ENCODE measurements around the gene HK2. TPM values are rescaled to one million over a fixed set of nuclear protein-coding genes. Genes with fewer than 3 reads are reported as not detected.

HK2 gene
- polyA plus RNA-seq, 4 donors: 8.3 to 12.8 (median 10.0) TPM

DNA sequence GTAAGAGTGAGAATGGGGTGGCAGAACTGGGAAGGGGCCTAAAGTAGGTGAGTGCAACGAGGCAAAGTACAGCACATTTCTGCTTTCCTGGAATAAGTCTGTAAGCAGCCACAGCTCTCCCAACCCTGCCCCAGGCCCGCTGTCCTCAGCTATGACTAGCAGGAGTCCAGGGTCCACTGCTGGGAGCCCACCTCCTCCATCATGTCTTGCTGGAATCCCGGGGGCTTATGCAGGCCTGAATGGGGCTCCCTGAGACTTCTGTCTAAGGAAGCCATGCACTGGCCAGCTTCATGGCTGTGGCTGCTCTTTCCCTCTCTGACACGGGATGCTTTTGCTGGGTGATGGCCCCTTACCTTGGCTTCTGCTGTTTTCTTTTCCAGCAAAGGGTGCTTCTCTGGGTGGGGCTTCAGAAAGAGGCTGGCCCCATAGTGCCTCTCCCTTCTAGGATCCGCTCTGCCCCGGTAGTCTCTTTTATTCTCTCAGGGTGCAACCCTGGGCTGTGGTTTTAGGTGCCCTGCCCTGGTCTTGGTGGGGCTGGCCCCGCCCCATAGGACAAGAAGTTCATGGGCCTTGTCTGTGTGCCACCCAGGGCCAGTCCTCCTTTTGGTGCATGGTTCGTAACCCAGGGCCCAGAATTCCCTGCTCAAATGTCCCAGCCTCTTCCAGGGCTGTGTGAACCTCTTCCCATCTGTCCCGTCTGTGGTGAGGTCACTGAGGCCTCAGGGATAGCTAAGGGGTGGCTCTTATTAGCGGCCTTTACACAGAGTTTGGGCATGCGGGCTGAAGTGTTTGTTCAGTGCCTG lies 90.7 kb downstream of the HK2 start:
- no peak for DNase-seq (ENCODE audit: low read depth in 4 of 4, low spot score in 2 of 4)

DNA sequence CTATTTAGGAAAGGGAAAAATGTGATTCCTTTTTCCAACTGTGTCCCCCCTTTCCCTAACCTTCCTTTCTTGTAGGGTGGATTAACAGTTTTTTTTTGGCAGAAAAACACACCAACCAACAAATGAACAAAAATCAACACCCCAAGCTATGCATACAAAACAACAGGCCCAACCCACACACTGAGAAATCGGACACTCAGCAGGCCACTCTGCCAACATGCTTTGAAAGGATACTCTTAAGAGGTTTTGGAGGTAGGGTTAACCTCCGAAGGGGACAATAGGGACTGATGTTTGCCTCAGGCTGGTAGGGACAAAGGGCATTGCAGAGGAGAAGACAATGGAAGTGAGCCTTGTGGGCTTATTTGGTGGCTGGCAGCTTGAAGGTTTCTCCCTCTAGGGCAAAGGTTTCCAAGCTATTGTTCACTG lies 91.4 kb downstream of the HK2 start:
- DNase-seq (ENCODE audit: low read depth in 4 of 4, low spot score in 2 of 4): no peak

DNA sequence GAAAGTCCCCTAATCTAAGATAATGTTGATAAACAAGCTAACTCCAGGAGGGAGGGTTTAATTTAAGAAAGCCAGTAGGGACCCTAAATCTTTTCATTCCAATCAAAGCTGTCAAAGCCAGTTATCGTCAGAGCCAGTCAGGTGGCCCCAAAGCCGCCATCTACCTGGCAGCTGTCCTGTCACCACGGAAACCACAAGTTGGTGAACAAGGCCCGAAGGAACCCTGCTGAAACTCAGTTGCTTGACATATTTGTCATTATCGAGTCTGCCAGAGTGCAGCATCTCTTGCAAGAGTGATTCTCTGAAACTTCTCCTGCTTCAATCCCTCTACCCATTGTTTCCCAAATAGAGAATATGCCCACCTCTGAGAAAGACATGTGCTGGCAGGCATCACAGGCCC lies 93.7 kb downstream of the HK2 start:
- no peak for DNase-seq (ENCODE audit: low read depth in 4 of 4, low spot score in 2 of 4)

DNA sequence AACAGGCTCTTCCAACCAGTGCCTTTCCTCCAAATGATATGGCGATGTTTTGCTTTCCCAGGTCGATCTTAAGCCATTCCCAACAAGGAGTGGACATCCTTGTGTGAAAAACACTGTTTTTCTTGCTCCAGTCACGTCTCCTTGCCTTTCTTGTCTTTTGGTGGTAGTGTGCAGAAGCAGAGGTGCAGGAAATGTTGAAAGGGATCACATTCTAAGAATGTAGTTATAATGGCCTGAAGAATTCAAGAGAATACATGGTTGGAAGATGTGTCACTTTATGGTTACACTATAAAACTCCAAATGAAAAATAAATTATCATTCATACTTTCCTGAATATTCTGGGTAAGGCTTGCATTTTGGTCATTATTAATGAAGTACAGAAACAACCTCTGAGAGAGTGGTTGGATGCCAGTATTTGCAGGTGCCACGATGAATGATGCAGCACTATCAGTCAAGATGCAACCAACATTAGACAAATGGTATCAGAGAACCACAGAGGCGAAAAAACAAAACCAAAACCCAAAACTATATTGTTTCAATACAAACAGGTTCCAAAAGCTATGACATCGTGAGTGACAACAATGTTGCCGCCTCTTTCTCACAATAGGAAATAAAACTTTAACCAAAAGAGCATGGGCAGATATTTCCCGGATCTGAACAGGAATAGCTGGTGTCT lies 97.0 kb downstream of the HK2 start:
- DNase-seq (ENCODE audit: low read depth in 4 of 4, low spot score in 2 of 4): no peak

DNA sequence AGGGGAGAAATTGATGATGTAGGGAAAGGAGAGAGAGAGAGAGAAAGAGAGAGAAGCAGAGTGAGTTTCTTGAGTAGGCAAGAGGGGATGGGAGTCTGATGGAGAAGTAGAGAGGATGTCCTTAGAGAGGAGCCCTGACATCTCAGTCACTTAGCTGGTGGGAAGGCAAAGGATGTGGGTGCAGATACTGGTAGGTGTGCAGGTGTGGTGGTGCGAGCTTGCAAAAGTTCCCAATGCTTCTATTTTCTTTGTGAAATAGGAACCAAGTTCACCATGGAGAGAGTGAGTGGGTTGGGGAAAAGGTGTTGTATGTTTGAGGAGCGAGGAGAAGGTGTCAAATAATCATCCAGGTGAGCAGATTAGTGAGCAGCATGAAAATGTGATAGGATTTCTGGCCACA lies 98.0 kb downstream of the HK2 start:
- DNase-seq (ENCODE audit: low read depth in 4 of 4, low spot score in 2 of 4): no peak

DNA sequence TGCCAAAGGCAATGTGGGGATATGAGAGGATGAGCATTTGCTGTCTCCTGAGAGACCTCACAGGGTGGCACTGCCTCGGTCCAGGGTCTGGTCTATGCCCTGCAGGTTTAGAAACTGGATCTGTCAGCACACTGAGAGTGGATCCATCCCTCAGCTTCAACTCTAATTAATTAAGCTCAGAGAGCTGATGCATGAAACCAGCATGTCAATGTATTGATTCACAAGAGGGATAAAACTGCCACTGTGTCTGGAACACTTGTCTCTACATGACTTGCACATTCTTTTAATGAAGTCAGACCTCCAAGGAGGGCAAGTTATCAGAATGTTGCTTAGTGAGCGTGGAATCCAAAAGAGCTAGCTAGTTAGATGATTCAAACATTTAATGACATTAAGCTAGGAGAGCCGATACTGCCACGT lies 102.1 kb downstream of the HK2 start:
- DNase-seq (ENCODE audit: low read depth in 4 of 4, low spot score in 2 of 4): no peak

DNA sequence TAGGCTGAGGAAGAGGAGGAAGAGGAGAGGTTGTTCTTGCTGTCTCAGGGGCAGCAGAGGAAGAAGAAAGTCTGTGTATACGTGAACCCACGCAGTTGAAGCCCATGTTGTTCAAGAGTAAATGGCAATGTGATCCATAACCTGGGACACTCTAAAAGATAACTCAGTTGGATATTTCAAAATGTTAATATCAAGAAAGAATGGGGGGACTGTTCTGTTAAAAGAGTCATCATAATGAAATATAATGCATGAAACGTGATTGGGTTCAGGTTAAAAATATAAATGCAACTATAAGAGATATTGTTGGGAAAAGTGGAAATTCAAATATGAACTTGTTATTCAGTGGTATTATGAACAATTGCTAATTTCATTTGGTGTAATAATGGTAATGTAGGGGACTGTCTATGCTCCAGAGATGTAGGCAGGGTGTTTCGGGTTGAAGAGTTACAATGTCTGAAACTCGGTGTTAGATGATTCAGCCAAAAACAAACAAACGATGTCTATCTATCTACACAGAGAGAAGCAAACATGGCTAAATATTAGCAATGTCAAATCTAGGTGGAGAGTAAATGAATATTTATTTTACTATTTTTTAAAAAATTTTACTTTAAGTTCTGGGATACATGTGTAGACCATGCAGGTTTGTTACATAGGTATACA lies 103.4 kb downstream of the HK2 start:
- no peak for DNase-seq (ENCODE audit: low read depth in 4 of 4, low spot score in 2 of 4)

DNA sequence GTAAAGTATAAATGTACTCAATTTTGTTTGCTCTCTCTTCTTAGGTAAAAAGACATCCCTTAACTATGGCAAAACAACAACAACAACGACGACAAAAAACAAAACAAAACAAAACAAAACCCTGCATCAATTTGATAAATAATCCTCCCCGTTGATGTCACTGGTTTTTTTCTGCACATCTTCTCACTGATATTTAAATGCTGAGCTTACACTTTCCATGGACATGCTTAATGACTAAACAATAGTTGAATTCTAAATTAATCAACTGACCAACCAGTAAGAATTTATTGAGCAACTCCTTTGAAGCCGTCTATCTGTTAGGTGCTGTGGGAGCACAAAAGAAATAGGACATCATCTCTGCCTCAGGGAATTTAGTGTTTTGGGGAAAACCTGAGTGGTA lies 104.3 kb downstream of the HK2 start:
- no peak for DNase-seq (ENCODE audit: low read depth in 4 of 4, low spot score in 2 of 4)

DNA sequence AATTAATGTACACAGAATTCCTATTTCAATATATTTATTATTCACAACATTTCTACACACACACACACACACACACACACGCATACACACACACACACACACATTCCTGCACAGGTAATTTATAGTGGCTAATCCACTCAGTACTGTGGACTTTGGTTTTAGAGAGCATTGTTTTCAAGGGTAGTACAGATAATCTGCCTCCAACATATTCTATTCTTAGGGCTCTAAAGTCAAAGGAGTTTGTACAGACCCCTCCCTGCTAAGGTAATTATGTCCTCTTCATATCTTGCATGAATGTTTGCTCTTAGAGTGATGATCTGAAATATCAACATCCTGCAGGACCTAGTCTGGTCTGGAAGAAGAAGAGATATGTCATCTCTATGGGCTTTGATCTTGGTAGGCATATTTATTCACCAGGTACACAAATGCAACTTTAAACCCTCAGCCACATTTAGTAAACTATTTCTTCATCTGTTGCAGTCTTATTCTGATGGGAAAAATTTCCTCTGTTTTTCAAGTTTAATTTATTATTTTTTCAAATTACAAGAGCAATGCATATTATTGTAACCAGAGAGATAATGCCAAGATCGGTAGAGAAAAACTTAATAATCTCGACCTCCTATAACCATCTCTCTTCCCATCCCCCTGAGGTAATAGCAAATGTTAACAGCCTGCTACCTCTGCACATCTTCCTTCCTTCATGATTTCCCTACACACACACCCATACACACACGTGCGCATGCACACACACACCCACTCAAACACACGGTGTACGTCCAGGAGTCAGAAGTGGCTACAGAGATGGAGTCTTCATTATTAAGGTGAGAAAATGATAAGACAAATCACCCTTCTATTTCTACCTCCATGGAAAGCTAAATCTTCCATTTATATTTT lies 106.2 kb downstream of the HK2 start:
- DNase-seq (ENCODE audit: low read depth in 4 of 4, low spot score in 2 of 4): no peak

DNA sequence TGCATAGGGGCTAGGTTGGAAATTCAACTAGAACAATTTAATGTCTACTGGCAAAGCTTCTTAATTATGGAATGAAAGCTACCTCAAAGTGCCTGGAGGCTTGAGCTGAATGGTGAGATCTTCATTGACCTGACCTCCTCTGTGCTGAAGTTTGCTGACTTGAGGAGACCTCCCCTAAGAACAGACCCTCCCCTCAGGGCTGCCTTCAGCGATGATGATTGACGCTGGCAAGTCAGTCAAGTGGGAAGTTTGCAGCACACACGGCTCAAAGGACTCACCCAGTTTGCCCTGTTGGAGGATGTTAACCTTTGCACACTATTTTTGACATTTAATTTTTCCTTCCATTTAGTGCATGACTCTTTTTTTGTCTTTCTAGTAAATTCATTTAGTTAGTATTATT lies 107.4 kb downstream of the HK2 start:
- DNase-seq (ENCODE audit: low read depth in 4 of 4, low spot score in 2 of 4): no peak

DNA sequence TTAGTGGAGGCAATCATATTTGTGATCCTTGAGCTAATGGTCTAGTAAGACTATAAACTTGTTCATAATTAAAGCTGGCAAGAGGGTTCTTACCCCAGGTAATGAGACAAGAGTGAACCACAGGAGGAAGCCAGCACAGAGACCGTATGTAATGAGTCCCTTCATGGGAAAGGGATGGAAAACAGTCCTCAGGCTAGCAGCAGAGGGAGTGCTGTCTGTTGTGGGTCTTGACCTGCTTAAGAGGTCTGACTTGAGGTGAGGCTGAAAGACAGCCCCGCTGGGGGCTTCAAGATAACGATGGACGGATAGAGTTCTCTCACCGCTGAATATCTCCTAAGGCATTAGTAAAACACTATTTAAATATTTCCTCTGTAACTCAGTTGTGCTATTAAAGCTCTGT lies 108.3 kb downstream of the HK2 start:
- no peak for DNase-seq (ENCODE audit: low read depth in 4 of 4, low spot score in 2 of 4)

Other genes with a start within 250 kb of the HK2 start
- gene M1AP, start 185.8 kb upstream of the HK2 start, polyA plus RNA-seq (ENCODE audit: insufficient read length in 4 of 4): 1 to 10 TPM in 2 of 4 donors, under 1 TPM in 2; 0.43 to 1.5 (median 0.98) TPM
- 1 to 10 TPM; 6.6 to 8.5 (median 7.6) TPM for gene SEMA4F, start 179.9 kb upstream of the HK2 start, polyA plus RNA-seq (ENCODE audit: insufficient read length in 4 of 4)
- gene POLE4, start 124.5 kb downstream of the HK2 start, polyA plus RNA-seq (ENCODE audit: insufficient read length in 4 of 4): 10 to 100 TPM; 36.5 to 60.0 (median 47.4) TPM